ENCODE data around the gene DMGDH.
A peak's percentile ranks its signal among the peaks of the same experiment; 100 is the strongest.

The DMGDH gene

GRCh38 chr5:79081779-79082178 is 12.3 kb upstream of the DMGDH start:
- no peak for DNase-seq (ENCODE audit: low read depth)
- TF ChIP-seq CTCF (IDR thresholded peaks at IDR 0.05; ENCODE audit: low read length, missing control alignments) = no peak
- H3K4me3 ChIP-seq (replicated peaks; ENCODE audit: low read depth, low read length) = no peak overlapping the region

GRCh38 chr5:79080804-79081203 is 11.3 kb upstream of the DMGDH start:
- DNase-seq (ENCODE audit: low read depth) = no peak
- no peak for TF ChIP-seq CTCF (IDR thresholded peaks at IDR 0.05; ENCODE audit: low read length, missing control alignments)
- H3K4me3 ChIP-seq (replicated peaks; ENCODE audit: low read depth, low read length) = no peak overlapping the region

GRCh38 chr5:79077680-79078365 is 8.3 kb upstream of the DMGDH start:
- no peak overlapping the region for H3K4me3 ChIP-seq (replicated peaks; ENCODE audit: low read depth, low read length)
- no peak for DNase-seq (ENCODE audit: low read depth)
- no peak for TF ChIP-seq CTCF (IDR thresholded peaks at IDR 0.05; ENCODE audit: low read length, missing control alignments)

- no peak for DNase-seq (ENCODE audit: low read depth)
- H3K4me3 ChIP-seq (replicated peaks; ENCODE audit: low read depth, low read length) = no peak overlapping the region
- TF ChIP-seq CTCF (IDR thresholded peaks at IDR 0.05; ENCODE audit: low read length, missing control alignments) = no peak
These were observed 7.3 kb upstream of the DMGDH start for GRCh38 chr5:79076819-79077218.

- no peak for DNase-seq (ENCODE audit: low read depth)
- no peak overlapping the region for H3K4me3 ChIP-seq (replicated peaks; ENCODE audit: low read depth, low read length)
- no peak for TF ChIP-seq CTCF (IDR thresholded peaks at IDR 0.05; ENCODE audit: low read length, missing control alignments)
These were observed 6.4 kb upstream of the DMGDH start for GRCh38 chr5:79075646-79076426.

GRCh38 chr5:79074641-79075040 is 5.2 kb upstream of the DMGDH start:
- peak; percentile 45 for DNase-seq (ENCODE audit: low read depth)
- TF ChIP-seq CTCF (IDR thresholded peaks at IDR 0.05; ENCODE audit: low read length, missing control alignments) = no peak
- H3K4me3 ChIP-seq (replicated peaks; ENCODE audit: low read depth, low read length) = no peak overlapping the region

- peak; percentile 37 for DNase-seq (ENCODE audit: low read depth)
- H3K4me3 ChIP-seq (replicated peaks; ENCODE audit: low read depth, low read length) = no peak overlapping the region
- TF ChIP-seq CTCF (IDR thresholded peaks at IDR 0.05; ENCODE audit: low read length, missing control alignments) = no peak
These were observed 835 bp upstream of the DMGDH start for GRCh38 chr5:79070350-79070667.
